ENCODE results near the gene PYM1. TPM values are rescaled to one million over a fixed set of nuclear protein-coding genes. Genes with fewer than 3 reads are reported as not detected.
A peak's percentile ranks its signal among the peaks of the same experiment; 100 is the strongest.

Gene PYM1
- total and polyA plus RNA-seq, 2 of the 13 experiments (the other 11 are each of a cell fraction or from before 2014, with no cell fraction given), result 44.0 to 51.8 TPM

DNA sequence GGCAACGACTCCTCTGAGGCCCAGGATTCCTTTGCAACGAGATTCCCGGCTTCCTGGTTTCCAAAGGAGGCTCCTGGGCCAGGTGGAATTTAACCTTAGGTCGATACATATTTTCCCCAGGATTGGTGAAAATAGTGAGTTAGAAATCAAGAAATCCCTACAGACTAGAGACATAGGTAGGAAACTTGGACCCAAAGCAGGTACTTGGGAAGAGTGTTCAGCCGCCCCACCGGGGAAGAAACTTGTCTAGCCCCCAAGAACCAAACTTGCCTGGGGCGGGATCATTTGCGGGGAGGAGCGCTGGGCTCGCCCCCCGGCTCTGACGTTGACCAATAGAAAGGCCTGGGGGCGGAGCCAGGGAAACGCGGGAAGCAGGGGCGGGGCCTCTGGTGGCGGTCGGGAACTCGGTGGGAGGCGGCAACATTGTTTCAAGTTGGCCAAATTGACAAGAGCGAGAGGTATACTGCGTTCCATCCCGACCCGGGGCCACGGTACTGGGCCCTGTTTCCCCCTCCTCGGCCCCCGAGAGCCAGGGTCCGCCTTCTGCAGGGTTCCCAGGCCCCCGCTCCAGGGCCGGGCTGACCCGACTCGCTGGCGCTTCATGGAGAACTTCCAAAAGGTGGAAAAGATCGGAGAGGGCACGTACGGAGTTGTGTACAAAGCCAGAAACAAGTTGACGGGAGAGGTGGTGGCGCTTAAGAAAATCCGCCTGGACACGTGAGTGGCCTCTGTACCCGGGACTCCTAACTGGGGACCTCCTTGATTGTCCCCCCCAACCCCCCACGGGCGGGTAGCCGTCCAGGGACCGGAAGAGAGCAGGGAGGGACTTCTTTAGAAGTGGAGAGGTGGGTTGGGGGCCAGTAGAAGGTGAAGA is 39.0 kb upstream of the PYM1 start, which contains the start of gene CDK2 (continued):
- TF ChIP-seq ZBTB49 (CRISPR knock-in tag; IDR thresholded peaks at IDR 0.05; ENCODE audit: borderline replicate concordance) (no peak), ZSCAN20 (CRISPR knock-in tag; IDR thresholded peaks at IDR 0.05; ENCODE audit: borderline replicate concordance) (no peak), ZNF678 (CRISPR knock-in tag; IDR thresholded peaks at IDR 0.05) (0 out of 2 replicates have a peak, but pooled peaks have one; percentile 35), ZNF557 (CRISPR knock-in tag; IDR thresholded peaks at IDR 0.05) (no peak), ZBTB8A (CRISPR knock-in tag; IDR thresholded peaks at IDR 0.05; ENCODE audit: borderline replicate concordance, low read depth) (no peak), ZFP82 (CRISPR knock-in tag; IDR thresholded peaks at IDR 0.05; ENCODE audit: borderline replicate concordance) (no peak), PRMT3 (CRISPR knock-in tag; IDR thresholded peaks at IDR 0.05; ENCODE audit: borderline replicate concordance, low read depth) (no peak), POLR2AphosphoS2 (IDR thresholded peaks at IDR 0.05; ENCODE audit: low read depth, low read length) (no peak), TBX2 (CRISPR knock-in tag; IDR thresholded peaks at IDR 0.05; ENCODE audit: borderline replicate concordance) (peak; percentile 38; the same call in 1 of the 2 replicates), XRCC5 (optimal IDR thresholded peaks at IDR 0.05; ENCODE audit: low read length) (peak; percentile 22), AHR (CRISPR knock-in tag; IDR thresholded peaks at IDR 0.05) (no peak), ZNF101 (CRISPR knock-in tag; IDR thresholded peaks at IDR 0.05; ENCODE audit: borderline replicate concordance, low read depth) (no peak), NCOA2 (CRISPR knock-in tag; IDR thresholded peaks at IDR 0.05) (no peak), ZNF160 (CRISPR knock-in tag; IDR thresholded peaks at IDR 0.05) (no peak), ZNF138 (CRISPR knock-in tag; IDR thresholded peaks at IDR 0.05; ENCODE audit: low read depth) (no peak)
- TF ChIP-seq, protein P1, sequence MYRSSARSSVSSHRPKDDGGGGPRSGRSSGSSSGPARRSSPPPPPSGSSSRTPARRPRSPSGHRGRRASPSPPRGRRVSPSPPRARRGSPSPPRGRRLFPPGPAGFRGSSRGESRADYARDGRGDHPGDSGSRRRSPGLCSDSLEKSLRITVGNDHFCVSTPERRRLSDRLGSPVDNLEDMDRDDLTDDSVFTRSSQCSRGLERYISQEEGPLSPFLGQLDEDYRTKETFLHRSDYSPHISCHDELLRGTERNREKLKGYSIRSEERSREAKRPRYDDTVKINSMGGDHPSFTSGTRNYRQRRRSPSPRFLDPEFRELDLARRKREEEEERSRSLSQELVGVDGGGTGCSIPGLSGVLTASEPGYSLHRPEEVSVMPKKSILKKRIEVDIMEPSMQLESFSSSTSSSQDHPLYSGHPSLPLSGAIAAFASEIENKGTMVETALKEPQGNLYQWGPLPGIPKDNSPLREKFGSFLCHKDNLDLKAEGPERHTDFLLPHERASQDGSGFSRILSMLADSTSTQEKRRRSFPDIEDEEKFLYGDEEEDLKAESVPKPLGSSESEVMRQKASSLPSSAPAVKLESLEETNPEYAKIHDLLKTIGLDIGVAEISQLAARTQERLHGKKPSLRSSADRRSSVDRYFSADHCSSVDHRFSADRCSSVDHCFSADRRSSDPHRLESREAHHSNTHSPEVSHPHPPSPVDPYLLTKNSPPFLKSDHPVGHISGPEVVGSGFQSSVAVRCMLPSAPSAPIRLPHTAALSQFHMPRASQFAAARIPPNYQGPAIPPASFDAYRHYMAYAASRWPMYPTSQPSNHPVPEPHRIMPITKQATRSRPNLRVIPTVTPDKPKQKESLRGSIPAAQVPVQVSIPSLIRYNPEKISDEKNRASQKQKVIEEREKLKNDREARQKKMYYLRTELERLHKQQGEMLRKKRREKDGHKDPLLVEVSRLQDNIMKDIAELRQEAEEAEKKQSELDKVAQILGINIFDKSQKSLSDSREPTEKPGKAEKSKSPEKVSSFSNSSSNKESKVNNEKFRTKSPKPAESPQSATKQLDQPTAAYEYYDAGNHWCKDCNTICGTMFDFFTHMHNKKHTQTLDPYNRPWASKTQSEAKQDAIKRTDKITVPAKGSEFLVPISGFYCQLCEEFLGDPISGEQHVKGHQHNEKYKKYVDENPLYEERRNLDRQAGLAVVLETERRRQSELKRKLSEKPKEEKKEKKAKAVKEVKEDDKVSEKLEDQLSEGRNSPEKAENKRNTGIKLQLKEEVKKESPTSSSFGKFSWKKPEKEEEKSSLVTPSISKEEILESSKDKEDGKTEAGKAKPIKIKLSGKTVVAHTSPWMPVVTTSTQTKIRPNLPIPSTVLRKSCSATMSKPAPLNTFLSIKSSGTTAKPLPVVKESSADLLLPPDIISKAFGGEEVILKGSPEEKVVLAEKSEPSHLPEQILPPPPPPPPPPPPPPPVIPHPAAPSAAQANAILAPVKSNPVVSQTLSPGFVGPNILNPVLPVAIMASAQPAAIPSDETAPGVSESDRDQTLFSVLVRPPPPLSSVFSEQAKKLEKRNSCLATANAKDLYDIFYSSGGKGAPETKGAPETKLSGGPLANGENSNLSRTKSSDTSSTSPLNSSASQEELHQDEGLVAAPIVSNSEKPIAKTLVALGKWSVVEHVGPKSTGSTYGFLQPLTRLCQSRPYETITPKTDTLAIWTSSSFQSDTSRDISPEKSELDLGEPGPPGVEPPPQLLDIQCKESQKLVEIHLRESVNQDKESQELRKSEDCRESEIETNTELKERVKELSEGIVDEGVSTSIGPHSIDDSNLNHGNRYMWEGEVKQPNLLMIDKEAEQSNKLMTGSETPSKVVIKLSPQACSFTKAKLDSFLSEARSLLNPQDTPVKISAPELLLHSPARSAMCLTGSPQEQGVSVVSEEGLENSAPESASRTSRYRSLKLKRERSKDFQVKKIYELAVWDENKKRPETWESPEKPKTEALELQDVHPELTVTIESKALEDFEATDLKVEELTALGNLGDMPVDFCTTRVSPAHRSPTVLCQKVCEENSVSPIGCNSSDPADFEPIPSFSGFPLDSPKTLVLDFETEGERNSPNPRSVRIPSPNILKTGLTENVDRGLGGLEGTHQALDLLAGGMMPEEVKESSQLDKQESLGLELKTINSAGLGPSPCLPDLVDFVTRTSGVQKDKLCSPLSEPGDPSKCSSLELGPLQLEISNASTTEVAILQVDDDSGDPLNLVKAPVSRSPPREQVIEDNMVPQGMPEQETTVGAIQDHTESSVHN (CRISPR knock-in tag; IDR thresholded peaks at IDR 0.05), result no peak
- TF ChIP-seq, protein P2, sequence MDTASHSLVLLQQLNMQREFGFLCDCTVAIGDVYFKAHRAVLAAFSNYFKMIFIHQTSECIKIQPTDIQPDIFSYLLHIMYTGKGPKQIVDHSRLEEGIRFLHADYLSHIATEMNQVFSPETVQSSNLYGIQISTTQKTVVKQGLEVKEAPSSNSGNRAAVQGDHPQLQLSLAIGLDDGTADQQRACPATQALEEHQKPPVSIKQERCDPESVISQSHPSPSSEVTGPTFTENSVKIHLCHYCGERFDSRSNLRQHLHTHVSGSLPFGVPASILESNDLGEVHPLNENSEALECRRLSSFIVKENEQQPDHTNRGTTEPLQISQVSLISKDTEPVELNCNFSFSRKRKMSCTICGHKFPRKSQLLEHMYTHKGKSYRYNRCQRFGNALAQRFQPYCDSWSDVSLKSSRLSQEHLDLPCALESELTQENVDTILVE (CRISPR knock-in tag; IDR thresholded peaks at IDR 0.05), result no peak

Measured in HepG2 (cell line).